Loucy (cell line): ENCODE data around the gene ARMC5.

Experiments
- EZH2phosphoT487 ChIP-seq: fragments of 200-600 bp; IDR thresholded peaks from 2 replicates; pipeline ENCODE4 v1.6.1; 2018; ENCODE audit warnings: antibody characterized with exemption, mild to moderate bottlenecking, moderate library complexity, borderline replicate concordance
- TF ChIP-seq, protein P1 (sequence below): fragments of 200-600 bp; sonication (generic); conservative IDR thresholded peaks from 2 replicates; pipeline ENCODE4 v1.5.1; 2014; ENCODE audit warnings: mild to moderate bottlenecking, antibody characterized with exemption, low read length

DNA sequence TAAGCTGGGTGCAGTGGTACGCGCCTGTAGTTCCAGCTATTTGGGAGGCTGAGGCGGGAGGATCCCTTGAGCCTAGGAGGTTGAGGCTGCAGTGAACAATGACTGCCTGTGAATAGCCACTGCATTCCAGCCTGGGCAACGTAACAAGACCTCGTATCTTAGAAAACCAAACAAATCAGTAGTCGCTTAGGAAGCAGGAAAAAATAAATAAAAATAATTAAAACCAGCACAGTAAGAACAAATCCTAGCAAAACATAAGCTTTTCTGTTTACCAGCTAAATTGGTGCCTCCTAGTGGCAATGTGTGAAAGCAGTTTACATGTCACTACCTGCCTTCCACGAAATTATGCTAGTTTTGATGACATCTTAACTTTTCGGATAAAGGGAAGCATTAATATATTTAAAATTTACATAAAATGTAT is 1.3 kb downstream of the ARMC5 start:
- TF ChIP-seq, protein P1, sequence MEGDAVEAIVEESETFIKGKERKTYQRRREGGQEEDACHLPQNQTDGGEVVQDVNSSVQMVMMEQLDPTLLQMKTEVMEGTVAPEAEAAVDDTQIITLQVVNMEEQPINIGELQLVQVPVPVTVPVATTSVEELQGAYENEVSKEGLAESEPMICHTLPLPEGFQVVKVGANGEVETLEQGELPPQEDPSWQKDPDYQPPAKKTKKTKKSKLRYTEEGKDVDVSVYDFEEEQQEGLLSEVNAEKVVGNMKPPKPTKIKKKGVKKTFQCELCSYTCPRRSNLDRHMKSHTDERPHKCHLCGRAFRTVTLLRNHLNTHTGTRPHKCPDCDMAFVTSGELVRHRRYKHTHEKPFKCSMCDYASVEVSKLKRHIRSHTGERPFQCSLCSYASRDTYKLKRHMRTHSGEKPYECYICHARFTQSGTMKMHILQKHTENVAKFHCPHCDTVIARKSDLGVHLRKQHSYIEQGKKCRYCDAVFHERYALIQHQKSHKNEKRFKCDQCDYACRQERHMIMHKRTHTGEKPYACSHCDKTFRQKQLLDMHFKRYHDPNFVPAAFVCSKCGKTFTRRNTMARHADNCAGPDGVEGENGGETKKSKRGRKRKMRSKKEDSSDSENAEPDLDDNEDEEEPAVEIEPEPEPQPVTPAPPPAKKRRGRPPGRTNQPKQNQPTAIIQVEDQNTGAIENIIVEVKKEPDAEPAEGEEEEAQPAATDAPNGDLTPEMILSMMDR, result peak; percentile 70
- TF ChIP-seq EZH2phosphoT487, result no peak
